C4-2B (cell line): Measurements from ENCODE around the gene FLYWCH2.

Source experiments
- CTCF ChIP-seq: fragments of 450-650 bp; conservative IDR thresholded peaks from 2 replicates; pipeline ENCODE4 v1.5.1; 2017; ENCODE audit warnings: mild to moderate bottlenecking
- ZFX ChIP-seq: fragments of 450-650 bp; IDR thresholded peaks from 2 replicates; pipeline ENCODE4 v1.6.1; 2017

DNA sequence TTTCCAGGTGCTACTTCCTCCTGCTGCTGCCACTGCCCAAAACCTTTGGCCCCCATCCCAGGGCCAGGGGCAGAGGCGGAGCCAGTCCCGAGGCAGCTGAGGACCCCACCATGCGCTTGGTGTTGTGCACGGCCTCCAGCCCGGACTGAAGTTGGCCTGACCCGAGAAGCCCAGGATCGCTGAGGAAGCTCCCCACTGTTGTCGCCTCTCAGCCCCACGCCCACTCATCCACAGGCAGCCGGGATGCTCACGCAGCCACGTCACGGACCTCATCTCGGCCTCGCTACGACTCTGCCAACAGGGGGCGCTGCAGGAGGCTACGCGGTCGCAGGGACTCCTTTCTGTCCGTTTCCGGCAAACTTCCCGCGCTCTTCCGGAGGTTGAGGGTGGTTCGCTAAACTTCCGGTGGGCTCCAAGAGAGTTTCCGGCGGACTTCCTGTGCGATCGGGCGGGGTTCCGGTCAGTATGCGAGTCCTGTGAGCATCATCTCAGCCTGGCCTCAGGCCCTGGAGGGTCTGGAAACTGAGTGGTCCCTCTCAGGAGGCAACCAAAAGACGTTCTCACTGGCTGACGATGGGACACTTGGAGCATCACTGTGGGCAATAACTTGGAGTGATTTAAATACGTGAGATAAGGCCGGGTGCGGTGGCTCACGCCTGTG lies 40.5 kb upstream of the FLYWCH2 start:
- TF ChIP-seq CTCF (peak; percentile 58), ZFX (no peak)
